ENCODE results near the gene MYO5B. TPM values are rescaled to one million over a fixed set of nuclear protein-coding genes. Genes with fewer than 3 reads are reported as not detected.

Gene MYO5B
- total and polyA plus RNA-seq, 2 of the 4 experiments (the other 2 are of a cell fraction), result 0.24 to 0.54 TPM

- H4K8ac ChIP-seq (ENCODE audit: low read depth in 2 of 2, low read length in 2 of 2), result no peak overlapping the region
- no peak overlapping the region for H3K4me2 ChIP-seq (ENCODE audit: low read depth, low read length)
- no peak overlapping the region for H2AK5ac ChIP-seq (ENCODE audit: low read depth, low read length)
- intact Hi-C loops (cut with micrococcal nuclease), result no loop called here
- TF ChIP-seq POLR2A (IDR thresholded peaks at IDR 0.05; ENCODE audit: low read depth, low read length) (no peak), BHLHE40 (IDR thresholded peaks at IDR 0.05; ENCODE audit: low read depth, low read length) (no peak), USF2 (IDR thresholded peaks at IDR 0.05; ENCODE audit: low read depth, low read length) (no peak), MXI1 (IDR thresholded peaks at IDR 0.05; ENCODE audit: borderline replicate concordance, low read depth, low read length) (no peak), NFE2L2 (IDR thresholded peaks at IDR 0.05; ENCODE audit: low read depth, low read length) (no peak), RAD21 (IDR thresholded peaks at IDR 0.05; ENCODE audit: low read length) (no peak), RCOR1 (IDR thresholded peaks at IDR 0.05; ENCODE audit: insufficient replicate concordance, low read length) (no peak)
- TF ChIP-seq, protein P1, sequence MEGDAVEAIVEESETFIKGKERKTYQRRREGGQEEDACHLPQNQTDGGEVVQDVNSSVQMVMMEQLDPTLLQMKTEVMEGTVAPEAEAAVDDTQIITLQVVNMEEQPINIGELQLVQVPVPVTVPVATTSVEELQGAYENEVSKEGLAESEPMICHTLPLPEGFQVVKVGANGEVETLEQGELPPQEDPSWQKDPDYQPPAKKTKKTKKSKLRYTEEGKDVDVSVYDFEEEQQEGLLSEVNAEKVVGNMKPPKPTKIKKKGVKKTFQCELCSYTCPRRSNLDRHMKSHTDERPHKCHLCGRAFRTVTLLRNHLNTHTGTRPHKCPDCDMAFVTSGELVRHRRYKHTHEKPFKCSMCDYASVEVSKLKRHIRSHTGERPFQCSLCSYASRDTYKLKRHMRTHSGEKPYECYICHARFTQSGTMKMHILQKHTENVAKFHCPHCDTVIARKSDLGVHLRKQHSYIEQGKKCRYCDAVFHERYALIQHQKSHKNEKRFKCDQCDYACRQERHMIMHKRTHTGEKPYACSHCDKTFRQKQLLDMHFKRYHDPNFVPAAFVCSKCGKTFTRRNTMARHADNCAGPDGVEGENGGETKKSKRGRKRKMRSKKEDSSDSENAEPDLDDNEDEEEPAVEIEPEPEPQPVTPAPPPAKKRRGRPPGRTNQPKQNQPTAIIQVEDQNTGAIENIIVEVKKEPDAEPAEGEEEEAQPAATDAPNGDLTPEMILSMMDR (conservative IDR thresholded peaks at IDR 0.05; ENCODE audit: low read depth, low read length), result no peak
- H4K20me1 ChIP-seq (ENCODE audit: insufficient read depth, low read length), result no peaks in the 10 kb centered on the region
- H2BK120ac ChIP-seq (ENCODE audit: low read depth, low read length), result no peak overlapping the region
- ATAC-seq (ENCODE audit: low read depth), result no peak
- H3K27me3 ChIP-seq (ENCODE audit: control insufficient read depth, insufficient read depth, low read length), result peaks cover 34% of the 10 kb centered on the region
- H3K9ac ChIP-seq (ENCODE audit: low read depth, low read length), result no peak overlapping the region
- H3K14ac ChIP-seq (replicated peaks; ENCODE audit: low read depth, low read length), result no peak overlapping the region
- no TSS peak for BruUV-seq (replicated peaks)
- H3K4me3 ChIP-seq (ENCODE audit: insufficient read depth, low read depth, low read length), result no peak overlapping the region
- ChIA-PET CTCF (interaction anchor here (1.6 kb wide), 1 partner anchor 11 kb away, joined by 5 read pairs; no protein-coding TSS in a partner anchor), POLR2A (ENCODE audit: unreplicated experiment) (no interaction called here)
- dilution Hi-C loops (cut with HindIII; ENCODE audit: low sequenced_read_pairs, unreplicated experiment), result no loop called here
- no peaks in the 10 kb centered on the region for H3K4me1 ChIP-seq (ENCODE audit: control insufficient read depth, insufficient read depth, low read length)
- no peak overlapping the region for H2BK20ac ChIP-seq (ENCODE audit: low read depth, low read length)
- H3K27ac ChIP-seq (ENCODE audit: insufficient read depth, low read length), result no peak overlapping the region
- H2AK9ac ChIP-seq (replicated peaks; ENCODE audit: low read depth, low read length, poor library complexity), result no peak overlapping the region
- no peak for DNase-seq
- 80% methylated on average over 1 of the region's 6 CpGs; no CpG with 5 or more reads in 1 of the 2 experiments for WGBS, 2 experiments (ENCODE audit: extremely low coverage in 2 of 2, insufficient read length in 1 of 2)
- H3K9me3 ChIP-seq (ENCODE audit: control insufficient read depth, insufficient read depth, low read length), result no peaks in the 10 kb centered on the region
- no peak overlapping the region for H2BK15ac ChIP-seq (ENCODE audit: low read depth, low read length)
- no peak overlapping the region for H4K91ac ChIP-seq (ENCODE audit: insufficient read depth, low read depth, low read length)
- H3K4ac ChIP-seq (ENCODE audit: low read depth, low read length), result no peak overlapping the region
- H2BK5ac ChIP-seq (ENCODE audit: low read depth, low read length, poor library complexity, severe bottlenecking), result no peak overlapping the region
- in situ Hi-C loops (cut with MboI; ENCODE audit: low sequenced_read_pairs), result no loop called here
- no peak overlapping the region for H3K18ac ChIP-seq (ENCODE audit: low read depth, low read length)
- H3K79me1 ChIP-seq (ENCODE audit: low read depth in 1 of 2, low read length in 2 of 2), result no peaks in the 10 kb centered on the region
- no peak overlapping the region for H3K56ac ChIP-seq (ENCODE audit: extremely low read depth, insufficient read depth, low read length)
- no peaks in the 10 kb centered on the region for H3K9me1 ChIP-seq (ENCODE audit: insufficient read depth, low read length)
- H2AFZ ChIP-seq (replicated peaks; ENCODE audit: low read length, poor library complexity), result no peak overlapping the region
- no peak overlapping the region for H3K23ac ChIP-seq (ENCODE audit: low read depth, low read length)
- no peaks in the 10 kb centered on the region for H3K36me3 ChIP-seq (ENCODE audit: control insufficient read depth, insufficient read depth, low read length)
- H4K5ac ChIP-seq (ENCODE audit: low read depth, low read length), result no peak overlapping the region
Measured at GRCh38 chr18:49869354-49869753, 325.6 kb downstream of the MYO5B start.

Measured in IMR-90 (cell line).